ENCODE results near the gene RASSF4.

The RASSF4 gene

DNA sequence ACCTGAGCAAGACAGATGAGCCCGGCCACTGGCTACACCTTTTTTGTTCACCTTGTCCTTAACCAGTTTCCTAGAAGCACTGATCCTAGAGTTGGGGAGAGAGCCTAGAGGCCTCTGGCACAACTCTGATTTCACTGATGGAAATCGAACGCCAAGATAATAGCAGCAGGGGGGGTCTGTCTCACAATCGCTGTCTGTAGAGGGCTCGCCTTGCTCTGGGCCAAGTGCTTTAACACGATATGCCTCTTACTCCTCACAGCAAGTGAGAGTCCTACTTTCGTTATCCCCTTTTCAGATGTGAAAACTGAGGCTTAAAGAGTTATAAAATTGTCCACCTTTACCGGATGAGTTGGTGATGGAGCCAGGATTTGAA is 472 bp downstream of the RASSF4 start:
- H3K4me3 ChIP-seq (ENCODE audit: low read depth, low read length): peak overlapping the region; percentile 50
- TF ChIP-seq, protein P1, sequence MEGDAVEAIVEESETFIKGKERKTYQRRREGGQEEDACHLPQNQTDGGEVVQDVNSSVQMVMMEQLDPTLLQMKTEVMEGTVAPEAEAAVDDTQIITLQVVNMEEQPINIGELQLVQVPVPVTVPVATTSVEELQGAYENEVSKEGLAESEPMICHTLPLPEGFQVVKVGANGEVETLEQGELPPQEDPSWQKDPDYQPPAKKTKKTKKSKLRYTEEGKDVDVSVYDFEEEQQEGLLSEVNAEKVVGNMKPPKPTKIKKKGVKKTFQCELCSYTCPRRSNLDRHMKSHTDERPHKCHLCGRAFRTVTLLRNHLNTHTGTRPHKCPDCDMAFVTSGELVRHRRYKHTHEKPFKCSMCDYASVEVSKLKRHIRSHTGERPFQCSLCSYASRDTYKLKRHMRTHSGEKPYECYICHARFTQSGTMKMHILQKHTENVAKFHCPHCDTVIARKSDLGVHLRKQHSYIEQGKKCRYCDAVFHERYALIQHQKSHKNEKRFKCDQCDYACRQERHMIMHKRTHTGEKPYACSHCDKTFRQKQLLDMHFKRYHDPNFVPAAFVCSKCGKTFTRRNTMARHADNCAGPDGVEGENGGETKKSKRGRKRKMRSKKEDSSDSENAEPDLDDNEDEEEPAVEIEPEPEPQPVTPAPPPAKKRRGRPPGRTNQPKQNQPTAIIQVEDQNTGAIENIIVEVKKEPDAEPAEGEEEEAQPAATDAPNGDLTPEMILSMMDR (IDR thresholded peaks at IDR 0.05; ENCODE audit: borderline replicate concordance, insufficient read depth, low read depth, low read length): no peak

DNA sequence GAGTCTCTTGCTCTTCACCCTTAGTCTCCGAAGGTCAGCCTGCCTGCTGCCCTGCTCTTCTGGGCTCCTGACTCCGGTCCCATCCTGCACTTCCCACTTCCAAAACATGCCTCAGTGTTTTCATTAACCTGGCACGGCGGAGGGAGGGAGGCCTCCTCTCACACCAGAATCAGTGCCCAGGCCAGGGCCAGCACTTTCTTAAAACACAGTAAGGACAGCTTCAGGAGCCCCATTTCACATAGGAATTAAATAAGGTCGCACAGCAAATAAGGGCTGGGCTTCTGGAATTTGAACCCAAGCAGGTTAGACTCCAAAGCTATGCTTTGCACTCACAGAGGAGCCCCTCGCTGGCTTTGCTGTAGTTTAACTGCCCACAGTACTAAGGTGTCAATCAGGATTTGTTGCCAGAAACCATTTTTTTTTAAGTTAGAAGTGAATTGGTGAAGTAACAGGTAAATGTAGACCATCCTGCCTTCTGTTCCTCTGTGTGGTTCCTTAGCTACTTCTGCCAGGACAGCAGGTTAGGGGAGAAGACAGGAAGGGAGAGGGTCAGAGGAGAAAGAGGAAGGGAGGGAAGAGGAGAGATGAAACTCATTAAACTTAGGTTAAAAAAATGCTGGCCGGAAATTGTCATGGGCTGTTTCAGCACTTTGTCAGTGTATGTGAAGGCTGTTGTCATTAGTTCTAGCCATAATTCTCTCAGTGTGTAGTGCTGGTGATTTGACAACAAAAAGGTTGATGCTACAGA is 1.1 kb downstream of the RASSF4 start:
- TF ChIP-seq, protein P1 (IDR thresholded peaks at IDR 0.05; ENCODE audit: borderline replicate concordance, insufficient read depth, low read depth, low read length): no peak
- H3K4me3 ChIP-seq (ENCODE audit: low read depth, low read length): peak overlapping the region; percentile 50

DNA sequence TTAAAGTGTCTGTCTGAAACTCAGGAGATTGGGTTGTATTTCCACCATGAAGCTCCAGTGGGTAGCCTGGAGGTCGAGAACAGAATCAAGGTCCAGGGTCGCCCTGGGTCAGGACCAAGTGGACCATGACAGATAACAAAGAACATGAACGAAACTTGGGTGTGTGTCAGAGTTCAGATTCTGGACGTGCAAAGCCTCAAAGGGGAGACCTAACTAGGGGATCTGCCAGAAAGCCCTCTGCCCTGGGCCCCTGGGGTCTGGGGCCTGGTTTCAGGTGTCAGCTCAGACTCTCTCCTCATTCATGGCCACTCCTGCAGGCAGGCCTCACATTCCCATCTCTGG is 1.6 kb downstream of the RASSF4 start:
- peak overlapping the region; percentile 16 for H3K4me3 ChIP-seq (ENCODE audit: low read depth, low read length)
- TF ChIP-seq, protein P1 (IDR thresholded peaks at IDR 0.05; ENCODE audit: borderline replicate concordance, insufficient read depth, low read depth, low read length): no peak

GRCh38 chr10:44961931-44962750 is 2.5 kb downstream of the RASSF4 start:
- no peak overlapping the region for H3K4me3 ChIP-seq (ENCODE audit: low read depth, low read length)
- TF ChIP-seq, protein P1 (IDR thresholded peaks at IDR 0.05; ENCODE audit: borderline replicate concordance, insufficient read depth, low read depth, low read length): no peak

GRCh38 chr10:44962870-44963738 is 3.5 kb downstream of the RASSF4 start:
- TF ChIP-seq, protein P1 (IDR thresholded peaks at IDR 0.05; ENCODE audit: borderline replicate concordance, insufficient read depth, low read depth, low read length): peak; percentile 58
- H3K4me3 ChIP-seq (ENCODE audit: low read depth, low read length): no peak overlapping the region

- TF ChIP-seq, protein P1 (IDR thresholded peaks at IDR 0.05; ENCODE audit: borderline replicate concordance, insufficient read depth, low read depth, low read length): no peak
- H3K4me3 ChIP-seq (ENCODE audit: low read depth, low read length): peak overlapping the region; percentile 13
Measured at GRCh38 chr10:44963772-44964633, 4.4 kb downstream of the RASSF4 start.
